Left lobe of liver (tissue), 2 donors: Measurements from ENCODE around the gene ZNG1C. TPM values are rescaled to one million over a fixed set of nuclear protein-coding genes. Genes with fewer than 3 reads are reported as not detected.
"Not testable (repeated sequence)": the region's sequence is repeated elsewhere in the genome, so short reads cannot be mapped to it uniquely, and the experiment has no call there.

ENCODE experiments used
- ATAC-seq: fragments of 200-7000 bp; cut with Tn5 transposase; one replicate; pipeline ENCODE4 v1.9.1; 2020; ENCODE audit warnings: mild to moderate bottlenecking, moderate library complexity
- DNase-seq: peaks from one replicate; pipeline ENCODE4 v3.0.0-alpha.2; 2020; ENCODE audit warnings: low spot score
- total RNA-seq: library from RNA; stranded (reverse); gene quantifications from one replicate; pipeline ENCODE4 v1.2.1, GENCODE V29; 2021
- donor health status: DM: no; HTN: no; CAD: no; lungs with moderate emphysema.
- donor health status: DM: no; HTN: yes; CAD: no.

The ZNG1C gene
- total RNA-seq: 17.3 TPM

GRCh38 chr9:68241683-68242082 is at the start of gene ZNG1C:
TSS of gene ZNG1C (plus strand) at chr9:68241983. CDS start at chr9:68242032, 49 bp downstream.
- DNase-seq, ATAC-seq: not testable (repeated sequence)

- ATAC-seq: peak; percentile 50
- not testable (repeated sequence) for DNase-seq
These were observed 654 bp downstream of the ZNG1C start for GRCh38 chr9:68242437-68242836.

GRCh38 chr9:68281041-68281440 is 39.3 kb downstream of the ZNG1C start:
- DNase-seq, ATAC-seq: not testable (repeated sequence)

- ATAC-seq, DNase-seq: not testable (repeated sequence)
These were observed 60.8 kb downstream of the ZNG1C start, which contains the start of gene FOXD4L3 for GRCh38 chr9:68302567-68302966. TSS of gene FOXD4L3 (plus strand) at chr9:68302867. CDS start at chr9:68302952, 85 bp downstream.

GRCh38 chr9:68303771-68304170 is 62.0 kb downstream of the ZNG1C start:
- DNase-seq, ATAC-seq: not testable (repeated sequence)

GRCh38 chr9:68304212-68304611 is 62.4 kb downstream of the ZNG1C start:
- DNase-seq, ATAC-seq: not testable (repeated sequence)

GRCh38 chr9:68304777-68305176 is 63.0 kb downstream of the ZNG1C start:
- not testable (repeated sequence) for DNase-seq, ATAC-seq

- peak; percentile 23 for ATAC-seq
- DNase-seq: not testable (repeated sequence)
These were observed 64.0 kb downstream of the ZNG1C start for GRCh38 chr9:68305680-68306285.

- DNase-seq: not testable (repeated sequence)
These were observed 64.7 kb downstream of the ZNG1C start for GRCh38 chr9:68306391-68306964.

GRCh38 chr9:68307127-68307526 is 65.3 kb downstream of the ZNG1C start:
- peak; percentile 43 for ATAC-seq
- not testable (repeated sequence) for DNase-seq

More at GRCh38 chr9:68306391-68306964, 64.7 kb downstream of the ZNG1C start:
- ATAC-seq: peak; percentile 29

- not testable (repeated sequence) for DNase-seq
- peak; percentile 45 for ATAC-seq
These were observed 65.9 kb downstream of the ZNG1C start for GRCh38 chr9:68307654-68308053.

GRCh38 chr9:68311208-68311607 is 69.4 kb downstream of the ZNG1C start:
- not testable (repeated sequence) for ATAC-seq, DNase-seq

GRCh38 chr9:68318209-68318608 is 76.4 kb downstream of the ZNG1C start:
- not testable (repeated sequence) for DNase-seq, ATAC-seq

- DNase-seq, ATAC-seq: not testable (repeated sequence)
These were observed 82.0 kb downstream of the ZNG1C start for GRCh38 chr9:68323749-68324148.

- not testable (repeated sequence) for DNase-seq, ATAC-seq
These were observed 82.7 kb downstream of the ZNG1C start for GRCh38 chr9:68324518-68324917.

GRCh38 chr9:68329106-68329505 is 87.3 kb downstream of the ZNG1C start:
- not testable (repeated sequence) for DNase-seq, ATAC-seq

- ATAC-seq: not testable (repeated sequence)
These were observed 88.9 kb downstream of the ZNG1C start for GRCh38 chr9:68330531-68331173.

GRCh38 chr9:68332122-68332521 is 90.3 kb downstream of the ZNG1C start:
- ATAC-seq, DNase-seq: not testable (repeated sequence)

More at GRCh38 chr9:68330531-68331173, 88.9 kb downstream of the ZNG1C start:
- DNase-seq: not testable (repeated sequence)

GRCh38 chr9:68335935-68336334 is 94.2 kb downstream of the ZNG1C start:
- DNase-seq, ATAC-seq: not testable (repeated sequence)

- not testable (repeated sequence) for DNase-seq, ATAC-seq
These were observed 95.0 kb downstream of the ZNG1C start for GRCh38 chr9:68336639-68337339.

GRCh38 chr9:68338000-68338399 is 96.2 kb downstream of the ZNG1C start:
- not testable (repeated sequence) for ATAC-seq, DNase-seq
